CD4-positive, alpha-beta T cell treated with Interleukin-17A for 4 hours (primary cell): ENCODE data around the gene IBA57.

Experiments
- DNase-seq: peaks from one replicate; pipeline ENCODE4 v3.0.0-alpha.2; 2020; ENCODE audit warnings: mixed read lengths

The IBA57 gene

GRCh38 chr1:228156941-228157728, 8.5 kb upstream of the IBA57 start:
- peak; percentile 24 for DNase-seq

- DNase-seq = no peak
These were observed 7.9 kb upstream of the IBA57 start for GRCh38 chr1:228157729-228158126.

- DNase-seq = no peak
These were observed 7.2 kb upstream of the IBA57 start for GRCh38 chr1:228158151-228159007.

GRCh38 chr1:228159008-228159665, 6.5 kb upstream of the IBA57 start:
- no peak for DNase-seq

GRCh38 chr1:228160201-228160761, 5.3 kb upstream of the IBA57 start:
- no peak for DNase-seq

- DNase-seq = no peak
These were observed 4.2 kb upstream of the IBA57 start for GRCh38 chr1:228161362-228161761.

GRCh38 chr1:228161866-228162265, 3.7 kb upstream of the IBA57 start:
- no peak for DNase-seq

- peak; percentile 30 for DNase-seq
These were observed 3.2 kb upstream of the IBA57 start for GRCh38 chr1:228162286-228163006.

- no peak for DNase-seq
These were observed 2.4 kb upstream of the IBA57 start for GRCh38 chr1:228163007-228163753.

GRCh38 chr1:228163776-228164519, 1.7 kb upstream of the IBA57 start:
- DNase-seq = no peak

- no peak for DNase-seq
These were observed 838 bp upstream of the IBA57 start for GRCh38 chr1:228164561-228165371.

- DNase-seq = peak; percentile 65
These were observed 749 bp downstream of the IBA57 start for GRCh38 chr1:228166170-228166936.

GRCh38 chr1:228168563-228169270, 3.1 kb downstream of the IBA57 start:
- DNase-seq = no peak

- no peak for DNase-seq
These were observed 3.7 kb downstream of the IBA57 start for GRCh38 chr1:228169345-228169744.

GRCh38 chr1:228170666-228171065, 5.1 kb downstream of the IBA57 start:
- no peak for DNase-seq

- DNase-seq = no peak
These were observed 5.8 kb downstream of the IBA57 start for GRCh38 chr1:228171221-228171891.

GRCh38 chr1:228172591-228173527, 7.3 kb downstream of the IBA57 start:
- no peak for DNase-seq
